CD1c-positive myeloid dendritic cell (primary cell): Measurements from ENCODE around the gene TRIM64C.
"Not testable (repeated sequence)": the region's sequence is repeated elsewhere in the genome, so short reads cannot be mapped to it uniquely, and the experiment has no call there.

ENCODE experiments used
- DNase-seq: peaks from one replicate; pipeline ENCODE4 v3.0.0-alpha.2; 2016; ENCODE audit errors: extremely low spot score

Gene TRIM64C

GRCh38 chr11:49059012-49059411 lies at the start of gene TRIM64C:
Gene TRIM64C, minus strand, starts transcription at chr11:49059112. Its CDS starts 0 bp downstream, at chr11:49059112.
- not testable (repeated sequence) for DNase-seq

- DNase-seq = not testable (repeated sequence)
Observed at GRCh38 chr11:49102356-49102755, 43.4 kb upstream of the TRIM64C start.

- not testable (repeated sequence) for DNase-seq
Observed at GRCh38 chr11:49069897-49070296, 11.0 kb upstream of the TRIM64C start.

GRCh38 chr11:49049821-49050220 lies 9.1 kb downstream of the TRIM64C start:
- not testable (repeated sequence) for DNase-seq

GRCh38 chr11:49048229-49048628 lies 10.7 kb downstream of the TRIM64C start:
- not testable (repeated sequence) for DNase-seq

- DNase-seq = not testable (repeated sequence)
Observed at GRCh38 chr11:49028523-49028922, 30.4 kb downstream of the TRIM64C start, which contains the start of gene TRIM49B. Gene TRIM49B, plus strand, starts transcription at chr11:49028823. Its CDS starts 2,777 bp downstream, at chr11:49031600.
